K562 (cell line): Measurements from ENCODE around the gene PRCD. TPM values are rescaled to one million over a fixed set of nuclear protein-coding genes. Genes with fewer than 3 reads are reported as not detected.

ENCODE experiments used
- CTBP1 ChIP-seq: fragments of 450-650 bp; IDR thresholded peaks from 2 replicates; pipeline ENCODE4 v1.6.1; 2016; ENCODE audit warnings: borderline replicate concordance
- JUN ChIP-seq, 2 experiments: sonication (generic) in 1 of 2; formaldehyde crosslinking in 1 of 2; IDR thresholded peaks; 2 replicates each; pipeline versions ENCODE4 v1.6.1 to v1.8.0; 2012 to 2022; ENCODE audit warnings: borderline replicate concordance in 2 of 2, mild to moderate bottlenecking in 2 of 2, improper control_type of control experiment in 1 of 2, low read depth in 1 of 2, low read length in 1 of 2, missing genetic modification reagents in 1 of 2
- MYNN ChIP-seq, 2 experiments: sonication (generic); formaldehyde crosslinking in 1 of 2; IDR thresholded peaks; 2 replicates each; pipeline versions ENCODE4 v1.5.0 to v1.6.1; 2016 to 2020; ENCODE audit warnings: antibody characterized with exemption in 1 of 2, missing genetic modification reagents in 1 of 2
- RB1 ChIP-seq: fragments of 450-650 bp; IDR thresholded peaks from 2 replicates; pipeline ENCODE4 v1.6.1; 2017; ENCODE audit warnings: low read depth, mild to moderate bottlenecking
- SOX6 ChIP-seq: fragments of 450-650 bp; IDR thresholded peaks from 2 replicates; pipeline ENCODE4 v1.6.1; 2014; ENCODE audit warnings: mild to moderate bottlenecking
- ZNF12 ChIP-seq: sonication (generic); formaldehyde crosslinking; IDR thresholded peaks from 2 replicates; pipeline ENCODE4 v1.4.0; 2020; ENCODE audit warnings: mild to moderate bottlenecking, missing genetic modification reagents
- polyA plus RNA-seq, 8 experiments: library from polyadenylated mRNA; depleted of rRNA in 4 of 8; stranded (reverse) in 5 of 8; unstranded in 3 of 8; fragments of >200 nt; fragmentation: Nextera tagmentation in 2 of 8; fragmentation: Illumina TruSeq in 1 of 8; extraction: Ambion mirVana in 2 of 8; extraction: Trizol in 1 of 8; gene quantifications; 2 replicates each; pipeline versions ENCODE4 v1.2.1 to v1.2.3, GENCODE V29; 2011 to 2014; ENCODE audit warnings: inconsistent platforms in 1 of 8, missing spikeins in 1 of 8
- total RNA-seq, 7 experiments: library from RNA; depleted of rRNA in 6 of 7; stranded (reverse); fragments of >200 nt in 6 of 7; fragmentation: Illumina TruSeq in 2 of 7; extraction: Trizol in 2 of 7; gene quantifications; 2 replicates each; pipeline versions ENCODE4 v1.2.1 to v1.2.3, GENCODE V29; 2011 to 2021; ENCODE audit warnings: low replicate concordance in 1 of 7
- TF ChIP-seq, protein P1 (sequence below), 2 experiments: fragments of 450-650 bp; IDR thresholded peaks; 2 replicates each; pipeline ENCODE4 v1.6.1; 2016; ENCODE audit warnings: mild to moderate bottlenecking in 2 of 2, borderline replicate concordance in 1 of 2, low read depth in 1 of 2, moderate library complexity in 1 of 2
- TF ChIP-seq, protein P2 (sequence below): sonication (generic); formaldehyde crosslinking; IDR thresholded peaks from 2 replicates; pipeline ENCODE4 v1.5.0; 2020; ENCODE audit warnings: missing genetic modification reagents
- TF ChIP-seq, protein P3 (sequence below): fragments of 450-650 bp; formaldehyde crosslinking; IDR thresholded peaks from 2 replicates; pipeline ENCODE4 v1.4.0; 2020; ENCODE audit warnings: mild to moderate bottlenecking, moderate library complexity
- TF ChIP-seq, protein P4 (sequence below), 2 experiments: fragments of 450-650 bp; conservative IDR thresholded peaks; 2 replicates each; pipeline ENCODE4 v1.6.1; 2017; ENCODE audit warnings: mild to moderate bottlenecking in 2 of 2, moderate library complexity in 2 of 2

Gene PRCD
- total and polyA plus RNA-seq, 9 of the 15 experiments (the other 6 are each of a cell fraction or from before 2014, with no cell fraction given): 0.20 to 0.25 (median 0.21) TPM; not detected in 6

DNA sequence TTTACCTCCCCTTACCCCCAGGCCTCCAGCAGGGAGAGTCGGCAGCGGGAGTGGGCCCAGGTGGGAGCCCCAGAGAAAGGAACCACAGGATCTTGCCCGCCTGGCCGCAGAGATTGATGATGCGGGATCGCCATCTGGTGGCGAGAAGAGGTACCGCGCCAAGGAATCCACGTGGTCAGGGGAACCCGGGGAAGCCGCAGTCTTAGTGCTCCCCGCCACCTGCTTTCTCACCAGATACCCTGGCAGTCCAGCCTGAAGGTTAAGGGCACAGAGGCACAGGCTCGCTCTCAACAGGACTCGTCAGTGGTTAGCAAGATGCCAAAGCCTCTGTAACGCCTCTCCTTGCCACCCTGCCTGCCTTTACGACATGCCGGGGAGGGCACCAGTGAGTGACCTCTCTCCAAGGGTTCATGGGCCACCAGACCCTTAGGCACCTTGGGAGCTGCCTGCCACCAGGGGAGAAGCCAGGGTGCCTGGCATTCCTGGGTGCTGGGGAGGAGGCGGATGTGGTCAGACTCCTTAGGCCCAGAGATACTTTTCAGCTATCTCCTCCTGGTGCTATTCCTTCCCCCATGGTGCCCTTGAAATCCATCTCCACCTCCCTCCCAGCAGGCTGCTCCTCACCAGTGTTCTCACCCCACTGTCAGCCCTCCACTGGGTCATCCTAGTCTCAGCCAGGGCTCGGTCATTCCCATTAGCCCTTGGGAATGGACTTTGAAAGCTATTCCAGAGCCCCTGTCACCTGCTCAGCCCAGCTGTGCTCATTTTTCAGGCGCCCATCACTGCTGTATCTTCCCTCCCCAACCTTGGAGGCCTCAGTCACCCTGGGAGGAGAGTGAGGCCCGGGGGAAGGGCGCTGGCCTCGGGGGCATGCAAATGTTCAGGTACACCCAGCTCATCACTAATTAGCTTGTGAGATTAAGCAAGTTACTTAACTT, 33.2 kb upstream of the PRCD start (continued):
- TF ChIP-seq, protein P1, sequence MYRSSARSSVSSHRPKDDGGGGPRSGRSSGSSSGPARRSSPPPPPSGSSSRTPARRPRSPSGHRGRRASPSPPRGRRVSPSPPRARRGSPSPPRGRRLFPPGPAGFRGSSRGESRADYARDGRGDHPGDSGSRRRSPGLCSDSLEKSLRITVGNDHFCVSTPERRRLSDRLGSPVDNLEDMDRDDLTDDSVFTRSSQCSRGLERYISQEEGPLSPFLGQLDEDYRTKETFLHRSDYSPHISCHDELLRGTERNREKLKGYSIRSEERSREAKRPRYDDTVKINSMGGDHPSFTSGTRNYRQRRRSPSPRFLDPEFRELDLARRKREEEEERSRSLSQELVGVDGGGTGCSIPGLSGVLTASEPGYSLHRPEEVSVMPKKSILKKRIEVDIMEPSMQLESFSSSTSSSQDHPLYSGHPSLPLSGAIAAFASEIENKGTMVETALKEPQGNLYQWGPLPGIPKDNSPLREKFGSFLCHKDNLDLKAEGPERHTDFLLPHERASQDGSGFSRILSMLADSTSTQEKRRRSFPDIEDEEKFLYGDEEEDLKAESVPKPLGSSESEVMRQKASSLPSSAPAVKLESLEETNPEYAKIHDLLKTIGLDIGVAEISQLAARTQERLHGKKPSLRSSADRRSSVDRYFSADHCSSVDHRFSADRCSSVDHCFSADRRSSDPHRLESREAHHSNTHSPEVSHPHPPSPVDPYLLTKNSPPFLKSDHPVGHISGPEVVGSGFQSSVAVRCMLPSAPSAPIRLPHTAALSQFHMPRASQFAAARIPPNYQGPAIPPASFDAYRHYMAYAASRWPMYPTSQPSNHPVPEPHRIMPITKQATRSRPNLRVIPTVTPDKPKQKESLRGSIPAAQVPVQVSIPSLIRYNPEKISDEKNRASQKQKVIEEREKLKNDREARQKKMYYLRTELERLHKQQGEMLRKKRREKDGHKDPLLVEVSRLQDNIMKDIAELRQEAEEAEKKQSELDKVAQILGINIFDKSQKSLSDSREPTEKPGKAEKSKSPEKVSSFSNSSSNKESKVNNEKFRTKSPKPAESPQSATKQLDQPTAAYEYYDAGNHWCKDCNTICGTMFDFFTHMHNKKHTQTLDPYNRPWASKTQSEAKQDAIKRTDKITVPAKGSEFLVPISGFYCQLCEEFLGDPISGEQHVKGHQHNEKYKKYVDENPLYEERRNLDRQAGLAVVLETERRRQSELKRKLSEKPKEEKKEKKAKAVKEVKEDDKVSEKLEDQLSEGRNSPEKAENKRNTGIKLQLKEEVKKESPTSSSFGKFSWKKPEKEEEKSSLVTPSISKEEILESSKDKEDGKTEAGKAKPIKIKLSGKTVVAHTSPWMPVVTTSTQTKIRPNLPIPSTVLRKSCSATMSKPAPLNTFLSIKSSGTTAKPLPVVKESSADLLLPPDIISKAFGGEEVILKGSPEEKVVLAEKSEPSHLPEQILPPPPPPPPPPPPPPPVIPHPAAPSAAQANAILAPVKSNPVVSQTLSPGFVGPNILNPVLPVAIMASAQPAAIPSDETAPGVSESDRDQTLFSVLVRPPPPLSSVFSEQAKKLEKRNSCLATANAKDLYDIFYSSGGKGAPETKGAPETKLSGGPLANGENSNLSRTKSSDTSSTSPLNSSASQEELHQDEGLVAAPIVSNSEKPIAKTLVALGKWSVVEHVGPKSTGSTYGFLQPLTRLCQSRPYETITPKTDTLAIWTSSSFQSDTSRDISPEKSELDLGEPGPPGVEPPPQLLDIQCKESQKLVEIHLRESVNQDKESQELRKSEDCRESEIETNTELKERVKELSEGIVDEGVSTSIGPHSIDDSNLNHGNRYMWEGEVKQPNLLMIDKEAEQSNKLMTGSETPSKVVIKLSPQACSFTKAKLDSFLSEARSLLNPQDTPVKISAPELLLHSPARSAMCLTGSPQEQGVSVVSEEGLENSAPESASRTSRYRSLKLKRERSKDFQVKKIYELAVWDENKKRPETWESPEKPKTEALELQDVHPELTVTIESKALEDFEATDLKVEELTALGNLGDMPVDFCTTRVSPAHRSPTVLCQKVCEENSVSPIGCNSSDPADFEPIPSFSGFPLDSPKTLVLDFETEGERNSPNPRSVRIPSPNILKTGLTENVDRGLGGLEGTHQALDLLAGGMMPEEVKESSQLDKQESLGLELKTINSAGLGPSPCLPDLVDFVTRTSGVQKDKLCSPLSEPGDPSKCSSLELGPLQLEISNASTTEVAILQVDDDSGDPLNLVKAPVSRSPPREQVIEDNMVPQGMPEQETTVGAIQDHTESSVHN (IDR thresholded peaks at IDR 0.05; ENCODE audit: borderline replicate concordance in 1 of 2, low read depth in 1 of 2): no peak
- 0 out of 2 replicates have a peak, but pooled peaks have one; percentile 72 for TF ChIP-seq ZNF12 (CRISPR knock-in tag)
- no peak; the same call in 1 of the 2 replicates for TF ChIP-seq MYNN (IDR thresholded peaks at IDR 0.05)
- TF ChIP-seq MYNN (CRISPR knock-in tag; IDR thresholded peaks at IDR 0.05): no peak
- peak; percentile 51; the same call in 1 of the 2 replicates for TF ChIP-seq JUN (IDR thresholded peaks at IDR 0.05; ENCODE audit: borderline replicate concordance, low read depth, low read length)
- no peak for TF ChIP-seq JUN (CRISPR knock-in tag; IDR thresholded peaks at IDR 0.05; ENCODE audit: borderline replicate concordance)
- no peak for TF ChIP-seq SOX6
- TF ChIP-seq RB1: peak; percentile 64
- TF ChIP-seq CTBP1: peak; percentile 56; the same call in 1 of the 2 replicates
- TF ChIP-seq, protein P2, sequence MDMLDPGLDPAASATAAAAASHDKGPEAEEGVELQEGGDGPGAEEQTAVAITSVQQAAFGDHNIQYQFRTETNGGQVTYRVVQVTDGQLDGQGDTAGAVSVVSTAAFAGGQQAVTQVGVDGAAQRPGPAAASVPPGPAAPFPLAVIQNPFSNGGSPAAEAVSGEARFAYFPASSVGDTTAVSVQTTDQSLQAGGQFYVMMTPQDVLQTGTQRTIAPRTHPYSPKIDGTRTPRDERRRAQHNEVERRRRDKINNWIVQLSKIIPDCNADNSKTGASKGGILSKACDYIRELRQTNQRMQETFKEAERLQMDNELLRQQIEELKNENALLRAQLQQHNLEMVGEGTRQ (CRISPR knock-in tag): peak; percentile 52
- TF ChIP-seq, protein P3, sequence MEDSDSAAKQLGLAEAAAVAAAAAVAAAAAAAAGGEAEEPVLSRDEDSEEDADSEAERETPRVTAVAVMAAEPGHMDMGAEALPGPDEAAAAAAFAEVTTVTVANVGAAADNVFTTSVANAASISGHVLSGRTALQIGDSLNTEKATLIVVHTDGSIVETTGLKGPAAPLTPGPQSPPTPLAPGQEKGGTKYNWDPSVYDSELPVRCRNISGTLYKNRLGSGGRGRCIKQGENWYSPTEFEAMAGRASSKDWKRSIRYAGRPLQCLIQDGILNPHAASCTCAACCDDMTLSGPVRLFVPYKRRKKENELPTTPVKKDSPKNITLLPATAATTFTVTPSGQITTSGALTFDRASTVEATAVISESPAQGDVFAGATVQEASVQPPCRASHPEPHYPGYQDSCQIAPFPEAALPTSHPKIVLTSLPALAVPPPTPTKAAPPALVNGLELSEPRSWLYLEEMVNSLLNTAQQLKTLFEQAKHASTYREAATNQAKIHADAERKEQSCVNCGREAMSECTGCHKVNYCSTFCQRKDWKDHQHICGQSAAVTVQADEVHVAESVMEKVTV (CRISPR knock-in tag): peak; percentile 81
- TF ChIP-seq, protein P4, sequence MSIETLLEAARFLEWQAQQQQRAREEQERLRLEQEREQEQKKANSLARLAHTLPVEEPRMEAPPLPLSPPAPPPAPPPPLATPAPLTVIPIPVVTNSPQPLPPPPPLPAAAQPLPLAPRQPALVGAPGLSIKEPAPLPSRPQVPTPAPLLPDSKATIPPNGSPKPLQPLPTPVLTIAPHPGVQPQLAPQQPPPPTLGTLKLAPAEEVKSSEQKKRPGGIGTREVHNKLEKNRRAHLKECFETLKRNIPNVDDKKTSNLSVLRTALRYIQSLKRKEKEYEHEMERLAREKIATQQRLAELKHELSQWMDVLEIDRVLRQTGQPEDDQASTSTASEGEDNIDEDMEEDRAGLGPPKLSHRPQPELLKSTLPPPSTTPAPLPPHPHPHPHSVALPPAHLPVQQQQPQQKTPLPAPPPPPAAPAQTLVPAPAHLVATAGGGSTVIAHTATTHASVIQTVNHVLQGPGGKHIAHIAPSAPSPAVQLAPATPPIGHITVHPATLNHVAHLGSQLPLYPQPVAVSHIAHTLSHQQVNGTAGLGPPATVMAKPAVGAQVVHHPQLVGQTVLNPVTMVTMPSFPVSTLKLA (conservative IDR thresholded peaks at IDR 0.05): peak; percentile 91 to 94
